H1 (cell line): ENCODE measurements around the gene GPR155.

Source experiments
- BACH1 ChIP-seq: IDR thresholded peaks from 2 replicates; pipeline ENCODE4 v1.6.1; 2012; ENCODE audit warnings: low read length, improper control_type of control experiment
- EZH2 ChIP-seq: fragments of 200-600 bp; sonication (generic); IDR thresholded peaks from 2 replicates; pipeline ENCODE4 v1.7.1; 2012; ENCODE audit warnings: low read depth, mild to moderate bottlenecking, moderate library complexity, low read length, inconsistent platforms; ENCODE audit not compliant: severe bottlenecking
- PHF8 ChIP-seq: fragments of 200-600 bp; sonication (generic); conservative IDR thresholded peaks from 2 replicates; pipeline ENCODE4 v1.7.1; 2012; ENCODE audit warnings: low read depth, mild to moderate bottlenecking, inconsistent platforms, low read length, moderate library complexity
- TEAD4 ChIP-seq: IDR thresholded peaks from 2 replicates; pipeline ENCODE4 v1.6.1; 2012; ENCODE audit warnings: low read depth, low read length, inconsistent platforms, mixed read lengths
- TF ChIP-seq, protein P1 (sequence below), 3 experiments: IDR thresholded peaks; 1 replicate in 2 of 3; 2 replicates in 1 of 3; pipeline versions ENCODE4 v1.5.1 to v1.6.1; 2011; ENCODE audit warnings: low read length in 3 of 3, mild to moderate bottlenecking in 3 of 3, inconsistent platforms in 2 of 3, low read depth in 1 of 3, moderate library complexity in 1 of 3; ENCODE audit not compliant: insufficient read depth in 1 of 3; ENCODE audit errors: control extremely low read depth in 1 of 3

DNA sequence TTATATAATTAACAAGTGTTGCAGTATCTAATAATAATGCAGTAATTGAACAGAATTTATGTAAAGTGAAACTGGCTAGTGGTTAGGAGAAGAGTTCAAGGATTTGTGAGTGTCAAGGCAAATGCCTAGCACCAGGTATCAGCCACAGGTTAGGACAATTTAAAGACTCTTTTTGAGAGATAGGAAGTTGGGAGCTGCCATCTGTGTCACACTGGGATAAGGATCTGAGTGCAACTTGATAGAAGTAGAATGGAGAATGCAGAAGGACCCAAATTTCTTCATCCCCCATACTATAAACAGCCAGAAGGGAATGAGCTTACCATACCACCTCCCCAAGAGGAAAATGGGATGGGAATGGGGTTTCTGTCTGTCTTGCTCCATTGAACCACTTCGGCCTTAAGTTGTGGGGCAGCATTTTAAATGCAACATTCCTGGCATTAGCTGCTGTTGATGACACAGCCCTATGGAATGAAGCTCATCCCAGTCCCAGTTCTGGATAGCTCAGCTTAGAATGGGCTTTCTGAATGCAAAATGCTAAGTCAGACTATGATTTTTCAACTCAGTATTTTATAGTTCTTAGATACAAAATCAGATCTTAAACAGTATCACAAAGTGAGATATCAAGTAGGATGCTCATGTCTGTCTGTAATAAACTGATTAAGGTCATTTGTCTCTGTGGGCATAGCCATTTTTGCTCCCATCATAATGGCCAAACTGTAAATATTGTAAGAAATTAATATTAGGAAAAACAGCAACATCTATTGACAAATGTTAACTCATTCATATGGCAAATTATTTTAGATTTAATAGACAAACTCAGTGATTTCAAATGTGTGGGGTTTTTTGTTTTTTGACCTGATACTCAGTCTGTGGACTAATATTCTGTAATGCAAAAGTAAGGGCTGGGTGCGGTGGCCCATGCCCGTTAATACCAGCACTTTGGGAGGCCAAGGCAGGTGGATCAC lies 44.0 kb downstream of the GPR155 start:
- TF ChIP-seq BACH1 (no peak), PHF8 (no peak), EZH2 (no peak), TEAD4 (no peak)
- TF ChIP-seq, protein P1, sequence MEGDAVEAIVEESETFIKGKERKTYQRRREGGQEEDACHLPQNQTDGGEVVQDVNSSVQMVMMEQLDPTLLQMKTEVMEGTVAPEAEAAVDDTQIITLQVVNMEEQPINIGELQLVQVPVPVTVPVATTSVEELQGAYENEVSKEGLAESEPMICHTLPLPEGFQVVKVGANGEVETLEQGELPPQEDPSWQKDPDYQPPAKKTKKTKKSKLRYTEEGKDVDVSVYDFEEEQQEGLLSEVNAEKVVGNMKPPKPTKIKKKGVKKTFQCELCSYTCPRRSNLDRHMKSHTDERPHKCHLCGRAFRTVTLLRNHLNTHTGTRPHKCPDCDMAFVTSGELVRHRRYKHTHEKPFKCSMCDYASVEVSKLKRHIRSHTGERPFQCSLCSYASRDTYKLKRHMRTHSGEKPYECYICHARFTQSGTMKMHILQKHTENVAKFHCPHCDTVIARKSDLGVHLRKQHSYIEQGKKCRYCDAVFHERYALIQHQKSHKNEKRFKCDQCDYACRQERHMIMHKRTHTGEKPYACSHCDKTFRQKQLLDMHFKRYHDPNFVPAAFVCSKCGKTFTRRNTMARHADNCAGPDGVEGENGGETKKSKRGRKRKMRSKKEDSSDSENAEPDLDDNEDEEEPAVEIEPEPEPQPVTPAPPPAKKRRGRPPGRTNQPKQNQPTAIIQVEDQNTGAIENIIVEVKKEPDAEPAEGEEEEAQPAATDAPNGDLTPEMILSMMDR (IDR thresholded peaks at IDR 0.05; ENCODE audit: control extremely low read depth in 1 of 3, insufficient read depth in 1 of 3, low read depth in 1 of 3, low read length in 3 of 3): no peak
